ENCODE measurements around the gene ANKRD6.
A peak's percentile ranks its signal among the peaks of the same experiment; 100 is the strongest.

The ANKRD6 gene

DNA sequence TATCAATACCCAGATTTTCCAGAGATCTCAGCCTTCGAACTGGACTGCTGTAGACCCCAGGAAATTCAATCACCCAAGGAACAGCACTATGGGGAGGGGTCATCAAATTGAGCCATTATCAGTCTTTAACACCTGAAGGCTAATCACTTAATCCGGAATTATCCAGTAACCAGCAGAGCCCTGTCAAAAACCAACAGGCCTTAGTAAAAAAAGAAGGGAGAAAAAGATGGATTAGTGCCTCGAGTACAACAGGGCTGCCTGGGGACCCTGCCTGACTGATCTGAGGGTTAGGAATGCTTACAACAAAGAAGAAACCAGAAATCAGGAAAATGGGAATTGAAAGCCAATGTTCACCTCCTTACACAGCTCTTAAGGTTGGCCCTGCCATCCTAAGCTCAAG is 28.4 kb upstream of the ANKRD6 start:
- H3K27ac Mint-ChIP-seq: peak overlapping the region in 1 of 2 donors; percentile 59
- ATAC-seq (replicated peaks) (no peak), DNase-seq (no peak)
- H3K36me3 Mint-ChIP-seq (ENCODE audit: insufficient read depth): peaks cover 4% of the 10 kb centered on the region
- peaks cover 3% of the 10 kb centered on the region in 2 donors for H3K4me1 Mint-ChIP-seq (ENCODE audit: low read depth in 2 of 2)
- no peaks in the 10 kb centered on the region for H3K9me3 Mint-ChIP-seq
- H3K27me3 Mint-ChIP-seq: peaks cover 5 to 9% of the 10 kb centered on the region in 2 donors
- H3K4me3 Mint-ChIP-seq: no peak overlapping the region

DNA sequence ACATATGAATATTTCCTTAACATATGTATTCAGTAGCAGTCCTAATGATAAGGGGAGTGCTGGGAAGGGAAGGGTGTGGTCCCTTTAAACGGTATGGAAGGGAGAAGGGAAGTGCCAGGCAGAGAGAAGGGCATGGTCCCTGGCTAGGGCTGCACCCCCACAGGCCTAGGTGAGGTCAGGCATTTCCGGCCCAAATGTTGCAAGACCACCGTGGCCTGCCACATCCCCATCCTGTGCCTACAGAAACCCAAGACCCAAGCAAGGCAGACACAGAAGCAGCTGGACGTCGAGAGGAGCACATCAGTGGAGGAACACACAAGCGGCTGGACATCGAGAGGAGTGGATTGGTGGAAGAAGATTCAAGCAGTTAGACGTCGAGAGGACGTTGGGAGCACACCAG is 26.8 kb upstream of the ANKRD6 start:
- no peak for DNase-seq
- H3K4me3 Mint-ChIP-seq: no peak overlapping the region
- no peak overlapping the region for H3K27ac Mint-ChIP-seq
- no peak for ATAC-seq (replicated peaks)
- H3K36me3 Mint-ChIP-seq (ENCODE audit: insufficient read depth): peaks cover 4% of the 10 kb centered on the region
- H3K4me1 Mint-ChIP-seq (ENCODE audit: low read depth in 2 of 2): peaks cover 3 to 8% of the 10 kb centered on the region in 2 donors
- H3K9me3 Mint-ChIP-seq: no peaks in the 10 kb centered on the region
- H3K27me3 Mint-ChIP-seq: peaks cover 5 to 9% of the 10 kb centered on the region in 2 donors

DNA sequence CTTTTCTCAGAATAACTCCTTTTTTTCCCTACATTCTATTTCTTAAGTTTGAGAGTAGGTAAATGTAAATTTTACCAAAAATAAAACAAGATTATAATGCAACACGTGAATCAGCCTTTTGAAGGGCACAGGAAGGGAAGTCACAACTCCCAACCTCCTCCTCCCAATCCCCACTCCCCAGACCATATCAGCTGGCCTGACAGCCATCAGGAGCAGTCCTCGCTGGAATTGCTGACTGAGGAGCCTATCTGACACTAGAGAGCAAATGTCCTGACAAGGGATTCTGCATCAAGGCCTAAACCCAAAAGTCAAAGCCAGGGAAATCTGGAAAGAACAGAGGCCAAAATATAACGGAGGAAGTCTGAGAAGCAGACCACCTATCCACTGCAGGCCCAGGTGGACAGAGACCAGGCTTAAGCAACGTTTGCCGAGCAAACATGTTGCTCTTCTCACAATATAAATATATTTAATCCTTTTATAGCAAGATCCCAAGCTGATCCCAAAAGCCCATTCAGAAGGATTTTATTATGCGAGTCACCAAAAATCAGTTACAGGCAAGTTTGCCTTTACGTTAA is 23.4 kb upstream of the ANKRD6 start:
- DNase-seq: no peak
- no peak for ATAC-seq (replicated peaks)
- H3K36me3 Mint-ChIP-seq (ENCODE audit: insufficient read depth): peaks cover 8% of the 10 kb centered on the region
- peaks cover 17 to 24% of the 10 kb centered on the region in 2 donors for H3K27me3 Mint-ChIP-seq
- H3K4me1 Mint-ChIP-seq (ENCODE audit: low read depth in 2 of 2): peaks cover 6 to 13% of the 10 kb centered on the region in 2 donors
- H3K27ac Mint-ChIP-seq: no peak overlapping the region
- no peaks in the 10 kb centered on the region for H3K9me3 Mint-ChIP-seq
- no peak overlapping the region for H3K4me3 Mint-ChIP-seq

DNA sequence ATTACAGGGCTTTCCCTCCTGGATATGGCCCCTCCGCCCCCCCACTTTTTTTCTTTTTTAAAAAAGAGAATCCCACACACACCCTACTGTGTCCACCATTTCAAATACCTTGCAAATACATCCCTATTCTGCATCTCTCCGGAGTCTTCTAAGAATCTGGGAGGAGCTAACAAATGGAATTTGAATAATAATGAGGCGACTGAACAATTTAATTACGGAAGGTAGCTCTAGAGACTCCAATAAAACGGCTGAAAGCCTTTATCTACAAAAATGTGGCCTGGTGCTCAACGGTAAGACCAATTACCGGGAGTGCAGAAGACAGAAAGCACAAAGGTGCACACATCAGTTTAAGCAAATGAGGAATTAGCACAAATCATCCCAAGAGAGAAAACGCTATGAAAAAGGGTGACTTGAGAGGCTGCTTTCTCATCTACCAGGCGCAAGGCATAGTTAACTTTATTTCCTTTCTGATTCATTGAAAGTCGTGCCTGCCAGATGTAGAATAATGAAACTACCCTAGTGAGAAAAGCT is 22.7 kb upstream of the ANKRD6 start:
- ATAC-seq (replicated peaks): no peak
- Mint-ChIP-seq H3K4me1 (ENCODE audit: low read depth in 2 of 2) (peaks cover 6 to 13% of the 10 kb centered on the region in 2 donors), H3K9me3 (no peaks in the 10 kb centered on the region), H3K36me3 (ENCODE audit: insufficient read depth) (peaks cover 8% of the 10 kb centered on the region), H3K27ac (peak overlapping the region in 1 of 2 donors; percentile 51), H3K4me3 (peak overlapping the region; percentile 95 to 96), H3K27me3 (peaks cover 18 to 26% of the 10 kb centered on the region in 2 donors)
- DNase-seq: no peak

DNA sequence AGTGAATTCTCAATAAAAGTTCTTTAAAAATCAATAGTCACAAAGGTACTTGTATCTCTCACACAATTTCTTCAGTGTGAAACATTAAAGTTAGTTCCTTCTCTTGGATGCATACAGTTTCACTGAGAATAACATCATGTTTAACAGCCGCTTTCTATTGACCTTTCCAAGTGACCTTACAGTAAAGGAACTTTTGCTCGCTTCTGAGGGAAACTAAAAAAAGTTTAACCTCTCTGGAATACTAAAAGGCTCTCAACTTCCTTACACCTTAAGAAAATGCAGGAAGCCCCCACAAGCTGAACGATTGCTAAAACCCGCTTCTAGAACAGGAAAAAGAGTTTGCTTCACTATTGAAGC is 22.2 kb upstream of the ANKRD6 start:
- H3K4me3 Mint-ChIP-seq: peak overlapping the region; percentile 95 to 96

DNA sequence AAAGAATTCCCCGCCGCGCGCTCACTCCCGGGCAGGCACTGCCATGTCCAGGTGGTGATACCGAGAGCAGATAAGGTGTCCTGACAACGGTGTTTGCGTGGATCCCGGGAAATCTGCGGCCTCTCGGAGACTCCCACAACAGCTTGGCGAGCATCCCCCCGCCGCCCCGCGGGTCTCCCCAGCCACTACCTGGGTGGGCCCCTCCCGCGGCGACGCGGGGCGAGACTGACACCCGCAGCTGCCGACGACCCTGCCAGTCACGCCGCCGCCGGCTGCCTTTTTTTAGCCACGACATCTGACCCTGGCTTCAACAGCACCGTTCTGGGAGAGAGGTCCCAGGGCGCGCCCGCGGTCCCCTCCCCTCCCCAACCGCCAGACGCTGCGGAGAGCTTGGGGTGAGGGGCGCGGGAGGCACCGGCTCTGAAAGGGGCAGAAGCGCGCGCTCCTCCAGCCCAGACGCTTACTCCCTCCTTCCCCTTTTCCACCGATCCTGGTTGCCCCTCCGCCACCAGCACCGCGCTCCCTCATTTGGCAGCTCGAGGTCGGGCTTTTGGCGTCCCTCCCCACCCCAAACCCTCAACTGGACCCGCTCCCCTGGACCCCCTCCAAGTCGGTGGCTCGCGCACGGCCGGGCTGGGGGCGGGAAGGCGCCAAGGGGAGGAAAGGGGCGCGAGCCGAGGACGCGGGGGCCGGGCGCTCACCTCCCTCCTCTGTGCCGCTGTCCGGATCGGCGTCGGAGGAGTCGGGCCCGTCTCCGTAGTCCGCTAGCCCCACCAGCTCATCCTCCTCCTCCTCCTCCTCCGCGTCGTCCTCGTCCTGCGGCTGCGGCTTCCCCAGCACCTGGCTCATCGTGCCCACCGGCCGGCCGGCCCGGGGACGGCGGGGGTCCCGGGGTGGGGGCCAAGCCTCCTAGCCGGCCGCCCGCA is 21.5 kb upstream of the ANKRD6 start:
- peaks cover 8% of the 10 kb centered on the region for H3K36me3 Mint-ChIP-seq (ENCODE audit: insufficient read depth)
- ATAC-seq (replicated peaks) (peak; percentile 49), DNase-seq (peak; percentile 6 to 7 (median 7))
- peak overlapping the region; percentile 95 to 96 for H3K4me3 Mint-ChIP-seq
- H3K9me3 Mint-ChIP-seq: no peaks in the 10 kb centered on the region
- H3K4me1 Mint-ChIP-seq (ENCODE audit: low read depth in 2 of 2): peaks cover 6 to 10% of the 10 kb centered on the region in 2 donors
- peaks cover 18 to 28% of the 10 kb centered on the region in 2 donors for H3K27me3 Mint-ChIP-seq
- H3K27ac Mint-ChIP-seq: no peak overlapping the region

More for the DNA sequence above, 22.2 kb upstream of the ANKRD6 start:
- H3K36me3 Mint-ChIP-seq (ENCODE audit: insufficient read depth): peaks cover 8% of the 10 kb centered on the region
- no peak for DNase-seq
- H3K9me3 Mint-ChIP-seq: no peaks in the 10 kb centered on the region
- ATAC-seq (replicated peaks): no peak
- peak overlapping the region in 1 of 2 donors; percentile 51 for H3K27ac Mint-ChIP-seq
- H3K4me1 Mint-ChIP-seq (ENCODE audit: low read depth in 2 of 2): peaks cover 6 to 13% of the 10 kb centered on the region in 2 donors
- peaks cover 18 to 26% of the 10 kb centered on the region in 2 donors for H3K27me3 Mint-ChIP-seq

DNA sequence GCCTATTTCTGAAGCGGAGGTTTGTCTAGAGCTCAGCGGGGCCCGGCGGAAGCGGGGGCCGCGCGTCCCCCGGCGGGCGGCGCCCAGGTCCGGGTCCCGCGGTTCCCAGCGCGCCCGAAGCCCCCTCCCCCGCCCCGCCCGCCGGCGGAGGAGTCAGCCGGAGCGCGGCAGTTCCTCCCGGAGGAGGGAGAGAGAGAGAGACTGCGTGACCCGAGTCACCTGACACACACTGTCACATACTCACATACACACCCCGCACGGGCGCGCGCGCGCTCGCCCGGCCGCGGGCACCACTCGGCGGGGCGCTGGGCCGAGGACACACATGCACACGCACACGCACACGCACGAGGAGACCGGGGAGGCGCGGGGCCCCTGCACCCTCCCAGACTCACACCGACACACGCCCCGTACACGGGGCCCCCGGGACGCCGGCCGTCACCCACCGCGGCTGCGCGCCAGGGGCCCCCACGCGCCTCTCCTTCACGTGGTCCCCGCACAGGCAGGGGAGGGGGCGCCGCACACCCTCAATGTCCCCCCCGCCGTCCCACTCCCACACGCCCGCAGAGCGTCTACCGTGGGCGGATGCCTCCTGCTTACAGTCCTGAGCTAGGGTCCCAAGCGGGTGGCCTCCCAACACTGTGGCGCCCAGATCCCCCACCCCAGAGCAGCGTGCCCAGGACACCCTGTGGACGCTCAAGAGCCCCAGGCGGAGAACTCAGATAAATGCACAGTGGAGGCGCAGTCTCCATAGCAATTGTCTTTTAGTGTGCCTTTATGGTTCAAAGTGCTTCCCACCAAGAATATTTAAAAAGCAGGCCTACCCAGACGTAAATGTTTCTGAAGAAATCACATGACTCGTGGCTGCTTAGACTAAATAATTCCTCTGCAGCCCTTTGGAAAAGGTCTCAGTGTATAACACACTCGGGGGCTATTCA is 20.6 kb upstream of the ANKRD6 start, which contains the start of gene RRAGD:
RRAGD (minus strand) TSS at position 203 of the 935 bp plus-strand sequence. CDS start 280 bp downstream, outside the sequence.
- H3K4me3 Mint-ChIP-seq: peak within 1 kb of the TSS; percentile 95 to 96
- no peaks in the 10 kb centered on the region for H3K9me3 Mint-ChIP-seq
- peaks cover 3 to 10% of the 10 kb centered on the region in 2 donors for H3K4me1 Mint-ChIP-seq (ENCODE audit: low read depth in 2 of 2)
- ATAC-seq (replicated peaks) (peak; percentile 86), DNase-seq (peak; percentile 38 to 48 (median 40))
- H3K36me3 Mint-ChIP-seq (ENCODE audit: insufficient read depth): peaks cover 6% of the 10 kb centered on the region
- peaks cover 21 to 33% of the 10 kb centered on the region in 2 donors for H3K27me3 Mint-ChIP-seq
- H3K27ac Mint-ChIP-seq: peak within 1 kb of the TSS; percentile 60 to 90

DNA sequence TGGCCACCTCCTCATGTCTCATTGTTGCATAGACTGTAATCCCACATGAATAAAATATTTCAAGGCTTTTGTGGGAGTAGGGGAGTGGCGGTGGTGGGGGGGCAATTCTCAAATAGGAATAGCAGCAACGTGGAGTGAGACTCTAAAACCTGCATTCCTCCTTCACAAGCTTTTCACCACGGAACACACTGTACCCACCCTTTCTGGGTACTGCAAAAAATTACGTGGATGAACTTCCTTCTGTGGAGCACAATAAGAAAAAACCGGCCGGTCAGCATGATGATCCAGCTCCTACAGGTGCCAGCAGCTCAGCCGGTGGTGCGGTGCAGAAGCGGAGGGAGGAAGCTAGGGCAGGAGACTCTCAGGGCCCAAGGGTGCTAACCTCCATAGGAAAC is 19.9 kb upstream of the ANKRD6 start:
- Mint-ChIP-seq H3K4me1 (ENCODE audit: low read depth in 2 of 2) (peaks cover 3 to 10% of the 10 kb centered on the region in 2 donors), H3K27me3 (peaks cover 26 to 40% of the 10 kb centered on the region in 2 donors), H3K36me3 (ENCODE audit: insufficient read depth) (peaks cover 3% of the 10 kb centered on the region), H3K9me3 (no peaks in the 10 kb centered on the region), H3K27ac (peak overlapping the region in 1 of 2 donors; percentile 90), H3K4me3 (peak overlapping the region; percentile 95 to 96)
- ATAC-seq (replicated peaks): no peak
- no peak for DNase-seq

DNA sequence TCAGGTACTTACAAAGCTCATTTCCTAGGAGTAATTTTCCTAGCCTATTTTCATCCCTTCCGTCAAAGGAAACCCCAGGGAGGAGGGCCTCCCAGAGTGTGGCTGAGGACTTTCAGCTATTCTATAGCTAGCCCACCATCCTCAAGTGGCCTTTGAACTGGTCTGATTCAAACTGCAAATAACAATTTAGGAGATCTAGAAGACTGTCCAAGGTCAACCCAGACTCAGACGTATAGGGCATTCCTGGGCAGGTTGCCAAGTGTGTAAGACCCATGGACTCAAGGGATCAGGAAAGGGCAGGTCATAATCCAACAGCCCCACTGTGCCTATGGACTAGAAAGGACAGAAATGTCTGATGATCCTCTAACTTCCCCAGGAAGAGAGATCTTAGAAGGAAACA is 18.7 kb upstream of the ANKRD6 start:
- H3K27me3 Mint-ChIP-seq: peaks cover 26 to 42% of the 10 kb centered on the region in 2 donors
- H3K4me1 Mint-ChIP-seq (ENCODE audit: low read depth in 2 of 2): peaks cover 3 to 10% of the 10 kb centered on the region in 2 donors
- no peaks in the 10 kb centered on the region for H3K9me3 Mint-ChIP-seq
- H3K27ac Mint-ChIP-seq: no peak overlapping the region
- peaks cover 3% of the 10 kb centered on the region for H3K36me3 Mint-ChIP-seq (ENCODE audit: insufficient read depth)
- no peak overlapping the region for H3K4me3 Mint-ChIP-seq
- DNase-seq (no peak), ATAC-seq (replicated peaks) (no peak)

DNA sequence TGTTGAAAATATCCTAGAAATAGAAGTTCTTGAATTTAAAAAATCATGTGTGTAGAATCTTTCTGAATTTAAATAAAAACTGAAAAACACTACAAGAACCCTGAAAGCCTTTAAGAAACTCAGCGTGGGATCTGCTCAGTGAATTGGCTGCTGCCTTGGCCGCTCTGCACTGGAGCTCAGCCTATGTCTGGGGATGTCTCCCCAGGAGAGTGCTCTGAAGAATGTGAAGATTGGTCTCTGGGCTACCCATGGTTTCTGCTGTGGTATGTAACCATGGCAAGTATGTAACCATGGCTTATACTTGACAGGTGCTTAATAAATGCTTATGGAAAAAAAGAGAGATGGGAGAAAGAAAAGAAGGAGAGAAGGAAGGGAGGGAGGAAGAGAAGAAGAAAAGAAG is 17.8 kb upstream of the ANKRD6 start:
- peaks cover 3 to 10% of the 10 kb centered on the region in 2 donors for H3K4me1 Mint-ChIP-seq (ENCODE audit: low read depth in 2 of 2)
- H3K27ac Mint-ChIP-seq: no peak overlapping the region
- H3K4me3 Mint-ChIP-seq: no peak overlapping the region
- DNase-seq (no peak), ATAC-seq (replicated peaks) (no peak)
- peaks cover 33 to 42% of the 10 kb centered on the region in 2 donors for H3K27me3 Mint-ChIP-seq
- H3K9me3 Mint-ChIP-seq: no peaks in the 10 kb centered on the region
- peaks cover 3% of the 10 kb centered on the region for H3K36me3 Mint-ChIP-seq (ENCODE audit: insufficient read depth)

DNA sequence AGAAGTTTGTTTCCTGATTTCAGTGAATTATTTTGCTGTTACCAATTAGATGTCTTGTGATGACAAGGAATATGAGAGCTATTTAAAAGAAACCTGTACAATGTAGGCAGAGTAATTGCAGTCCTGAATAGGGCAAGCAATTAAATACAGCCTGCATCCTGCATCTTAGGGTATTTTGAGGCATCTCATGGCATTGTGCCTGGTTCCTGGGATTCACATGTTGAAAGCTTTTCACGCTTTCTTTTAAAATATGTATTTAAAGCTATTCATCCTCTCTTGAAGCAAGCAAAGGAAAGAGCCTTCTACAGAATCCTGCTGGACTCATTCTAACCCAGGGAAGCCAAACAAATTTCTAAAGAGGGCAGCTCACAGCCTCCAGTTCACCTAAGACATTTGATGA is 16.2 kb upstream of the ANKRD6 start:
- ATAC-seq (replicated peaks) (no peak), DNase-seq (no peak)
- Mint-ChIP-seq H3K4me1 (ENCODE audit: low read depth in 2 of 2) (peaks cover 3 to 6% of the 10 kb centered on the region in 2 donors), H3K27me3 (peaks cover 33 to 42% of the 10 kb centered on the region in 2 donors), H3K4me3 (no peak overlapping the region), H3K9me3 (no peaks in the 10 kb centered on the region), H3K27ac (no peak overlapping the region), H3K36me3 (ENCODE audit: insufficient read depth) (peaks cover 3% of the 10 kb centered on the region)

DNA sequence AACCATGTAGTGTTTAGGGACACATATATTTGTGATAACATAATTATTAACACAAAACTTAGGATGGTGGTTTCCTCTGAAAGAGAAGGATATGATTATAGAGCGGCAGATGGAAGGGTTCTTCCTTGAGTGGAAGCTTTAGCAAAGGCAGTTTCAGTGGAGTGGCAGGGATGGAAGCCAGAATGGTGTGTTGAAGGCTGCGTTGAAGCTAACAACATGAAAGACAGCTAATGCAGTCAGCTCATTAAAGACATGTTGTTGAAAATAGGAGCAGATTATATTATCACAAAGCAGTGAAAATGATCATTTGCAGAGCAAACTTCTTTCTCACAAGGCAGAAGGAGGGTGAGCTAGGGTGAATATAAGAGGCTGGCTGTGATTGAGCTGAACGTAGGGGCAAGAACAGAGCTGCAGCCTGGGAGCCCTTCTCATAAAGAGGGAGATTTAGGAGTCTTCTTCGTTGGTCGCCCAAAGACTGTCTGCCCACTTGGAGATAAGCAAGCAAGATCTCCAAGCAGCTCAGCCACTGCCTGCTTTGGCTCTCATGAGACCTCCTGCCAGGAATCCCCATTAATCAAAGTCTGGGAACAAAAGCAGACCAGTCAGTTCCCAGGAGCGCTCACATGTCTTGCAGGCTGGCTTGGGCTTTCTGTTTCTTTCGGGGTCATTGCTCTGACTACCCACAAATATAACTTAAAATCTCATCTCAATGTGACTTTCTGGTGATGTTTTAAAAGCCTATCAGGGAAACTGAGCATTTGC is 2.6 kb upstream of the ANKRD6 start:
- ATAC-seq (replicated peaks) (no peak), DNase-seq (no peak)
- Mint-ChIP-seq H3K27ac (no peak overlapping the region), H3K4me1 (ENCODE audit: low read depth in 2 of 2) (peaks cover 8 to 20% of the 10 kb centered on the region in 2 donors), H3K36me3 (ENCODE audit: insufficient read depth) (no peaks in the 10 kb centered on the region), H3K4me3 (peak overlapping the region in 1 of 2 donors; percentile 4), H3K9me3 (no peaks in the 10 kb centered on the region), H3K27me3 (peaks cover 17 to 29% of the 10 kb centered on the region in 2 donors)
